ENCODE measurements around the gene CNTNAP5. TPM values are rescaled to one million over a fixed set of nuclear protein-coding genes. Genes with fewer than 3 reads are reported as not detected.

CNTNAP5 gene
- total and polyA plus RNA-seq, 2 of the 4 experiments (the other 2 are of a cell fraction): not detected

GRCh38 chr2:124898827-124899226 is 873.7 kb downstream of the CNTNAP5 start:
- Histone ChIP-seq H3K9me1 (ENCODE audit: insufficient read depth, low read length) (no peaks in the 10 kb centered on the region), H2BK20ac (ENCODE audit: low read depth, low read length) (no peak overlapping the region), H3K27me3 (ENCODE audit: control insufficient read depth, insufficient read depth, low read length) (no peaks in the 10 kb centered on the region), H3K4ac (ENCODE audit: low read depth, low read length) (no peak overlapping the region), H4K8ac (ENCODE audit: low read depth in 2 of 2, low read length in 2 of 2) (no peak overlapping the region), H3K14ac (replicated peaks; ENCODE audit: low read depth, low read length) (no peak overlapping the region), H2BK15ac (ENCODE audit: low read depth, low read length) (no peak overlapping the region), H3K4me2 (ENCODE audit: low read depth, low read length) (no peak overlapping the region), H2AFZ (replicated peaks; ENCODE audit: low read length, poor library complexity) (no peak overlapping the region), H3K36me3 (ENCODE audit: control insufficient read depth, insufficient read depth, low read length) (no peaks in the 10 kb centered on the region), H3K27ac (ENCODE audit: insufficient read depth, low read length) (no peak overlapping the region), H2BK120ac (ENCODE audit: low read depth, low read length) (no peak overlapping the region), H3K56ac (ENCODE audit: extremely low read depth, insufficient read depth, low read length) (no peak overlapping the region), H3K9ac (ENCODE audit: low read depth, low read length) (no peak overlapping the region), H4K91ac (ENCODE audit: insufficient read depth, low read depth, low read length) (no peak overlapping the region), H3K79me1 (ENCODE audit: low read depth in 1 of 2, low read length in 2 of 2) (no peaks in the 10 kb centered on the region), H4K5ac (ENCODE audit: low read depth, low read length) (no peak overlapping the region), H3K4me3 (ENCODE audit: insufficient read depth, low read depth, low read length) (no peak overlapping the region), H3K18ac (ENCODE audit: low read depth, low read length) (no peak overlapping the region), H2AK9ac (replicated peaks; ENCODE audit: low read depth, low read length, poor library complexity) (no peak overlapping the region), H3K4me1 (ENCODE audit: control insufficient read depth, insufficient read depth, low read length) (no peaks in the 10 kb centered on the region), H3K9me3 (ENCODE audit: control insufficient read depth, insufficient read depth, low read length) (peaks cover 2% of the 10 kb centered on the region; the same call in 1 of the 2 replicates), H3K23ac (ENCODE audit: low read depth, low read length) (no peak overlapping the region), H2BK5ac (ENCODE audit: low read depth, low read length, poor library complexity, severe bottlenecking) (no peak overlapping the region), H2AK5ac (ENCODE audit: low read depth, low read length) (no peak overlapping the region), H4K20me1 (ENCODE audit: insufficient read depth, low read length) (no peaks in the 10 kb centered on the region)
- no TSS peak for BruUV-seq (replicated peaks)
- ChIA-PET POLR2A (ENCODE audit: unreplicated experiment) (no interaction called here), CTCF (no interaction called here)
- intact Hi-C loops (cut with micrococcal nuclease): no loop called here
- DNase-seq: no peak
- TF ChIP-seq MAFK (IDR thresholded peaks at IDR 0.05; ENCODE audit: low read depth, low read length) (peak; percentile 50; the same call in 1 of the 2 replicates), RAD21 (IDR thresholded peaks at IDR 0.05; ENCODE audit: low read length) (no peak), ELK1 (IDR thresholded peaks at IDR 0.05; ENCODE audit: borderline replicate concordance, low read depth, low read length) (no peak), POLR2A (IDR thresholded peaks at IDR 0.05; ENCODE audit: low read depth, low read length) (no peak), NFE2L2 (IDR thresholded peaks at IDR 0.05; ENCODE audit: low read depth, low read length) (no peak)
- dilution Hi-C loops (cut with HindIII; ENCODE audit: low sequenced_read_pairs, unreplicated experiment): no loop called here
- no peak for ATAC-seq (ENCODE audit: low read depth)
- no CpG with 5 or more reads among the region's 4 CpGs for WGBS, 2 experiments (ENCODE audit: extremely low coverage in 2 of 2, insufficient read length in 1 of 2)
- in situ Hi-C loops (cut with MboI; ENCODE audit: low sequenced_read_pairs): no loop called here

Measured in IMR-90 (cell line).